GM12892 (cell line): ENCODE data around the gene TEX38.
A peak's percentile ranks its signal among the peaks of the same experiment; 100 is the strongest.

Source experiments
- POLR2A ChIP-seq: IDR thresholded peaks from 2 replicates; pipeline ENCODE4 v1.6.1; 2011; ENCODE audit warnings: low read depth, low read length, control low read depth
- POLR2AphosphoS5 ChIP-seq: IDR thresholded peaks from 2 replicates; pipeline ENCODE4 v1.6.1; 2011; ENCODE audit warnings: low read depth, low read length, control low read depth

GRCh38 chr1:46717654-46718053 lies 46.0 kb downstream of the TEX38 start:
- TF ChIP-seq POLR2A (no peak), POLR2AphosphoS5 (0 out of 2 replicates have a peak, but pooled peaks have one; percentile 34)
